Stimulated activated CD4-positive, alpha-beta T cell treated with anti-CD3 and anti-CD28 coated beads, Interleukin-12 subunit alpha, Interleukin-12 subunit beta, amount 100 ng/mL, for 24 hours (primary cell): ENCODE measurements around the gene ZC3H10.
"Not testable (repeated sequence)": the region's sequence is repeated elsewhere in the genome, so short reads cannot be mapped to it uniquely, and the experiment has no call there.

Experiments used
- DNase-seq, 2 experiments: peaks; one replicate each; pipeline ENCODE4 v3.0.0-alpha.2; 2020; ENCODE audit warnings: low read depth in 2 of 2

The ZC3H10 gene, protein sequence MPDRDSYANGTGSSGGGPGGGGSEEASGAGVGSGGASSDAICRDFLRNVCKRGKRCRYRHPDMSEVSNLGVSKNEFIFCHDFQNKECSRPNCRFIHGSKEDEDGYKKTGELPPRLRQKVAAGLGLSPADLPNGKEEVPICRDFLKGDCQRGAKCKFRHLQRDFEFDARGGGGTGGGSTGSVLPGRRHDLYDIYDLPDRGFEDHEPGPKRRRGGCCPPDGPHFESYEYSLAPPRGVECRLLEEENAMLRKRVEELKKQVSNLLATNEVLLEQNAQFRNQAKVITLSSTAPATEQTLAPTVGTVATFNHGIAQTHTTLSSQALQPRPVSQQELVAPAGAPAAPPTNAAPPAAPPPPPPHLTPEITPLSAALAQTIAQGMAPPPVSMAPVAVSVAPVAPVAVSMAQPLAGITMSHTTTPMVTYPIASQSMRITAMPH

DNA sequence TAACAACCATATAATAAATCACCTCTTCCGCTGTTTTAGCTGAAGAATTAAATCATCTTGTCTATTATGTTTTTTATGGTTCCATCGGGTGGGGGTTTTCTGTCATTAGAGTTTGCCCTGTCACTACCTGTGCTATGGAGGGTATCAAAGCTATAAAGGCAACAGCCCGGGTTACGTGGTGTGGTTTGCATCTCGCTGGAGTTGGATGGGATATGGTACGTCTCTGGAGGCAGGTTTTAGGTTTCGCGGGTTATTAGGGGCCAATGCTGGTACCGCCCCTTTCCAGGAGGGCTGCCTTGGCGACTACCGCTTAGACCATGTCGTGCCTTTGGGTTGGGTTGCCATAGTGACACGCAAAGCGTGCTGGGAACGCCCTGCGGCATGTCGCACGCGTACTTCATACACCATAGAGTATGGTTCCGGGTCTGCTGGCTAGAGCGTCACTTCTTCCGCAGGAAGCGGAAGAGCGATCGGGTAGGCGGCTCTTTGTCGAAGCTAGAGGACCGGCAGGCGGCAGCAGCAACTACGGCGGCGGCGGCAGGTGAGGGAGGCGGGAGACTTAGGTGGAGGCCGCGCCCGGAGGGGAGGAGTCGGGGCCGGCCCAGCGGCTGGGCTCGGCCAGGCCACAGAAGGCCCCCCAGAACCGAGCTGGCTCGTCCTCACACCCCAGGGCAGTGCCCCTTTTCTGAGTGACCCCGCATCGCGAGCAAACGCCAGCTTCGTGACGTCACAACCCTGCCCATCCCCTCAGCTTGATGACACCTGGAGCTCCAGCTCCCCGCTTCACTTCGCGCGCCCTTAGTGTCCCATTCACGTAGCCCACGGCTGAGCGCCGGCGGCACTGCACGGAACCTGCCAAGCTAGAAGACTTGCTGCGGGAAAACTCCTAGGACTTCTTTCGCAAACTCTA, at the start of gene ZC3H10:
TSS of gene ZC3H10 (plus strand) at position 489 of the 910 bp plus-strand sequence. CDS start 2,297 bp downstream, outside the sequence.
- peak; percentile 98 for DNase-seq

DNA sequence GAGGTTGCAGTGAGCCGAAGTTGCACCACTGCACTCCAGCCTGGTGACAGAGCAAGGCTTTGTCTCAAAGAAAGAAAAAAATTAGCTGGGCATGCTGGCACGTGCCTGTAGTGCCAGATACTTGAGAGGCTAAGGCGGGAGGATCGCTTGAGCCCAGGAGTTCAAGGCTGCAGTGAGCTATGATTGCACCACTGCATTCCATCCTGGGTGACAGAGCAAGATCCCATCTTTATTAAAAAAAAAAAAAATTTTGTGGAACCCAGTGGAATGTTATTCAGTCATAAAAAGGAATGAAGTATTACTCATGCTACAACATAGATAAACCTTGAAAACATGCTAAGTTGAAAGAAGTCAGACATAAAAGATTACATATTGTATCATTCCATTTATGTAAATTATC, 46.4 kb upstream of the ZC3H10 start:
- no peak for DNase-seq

DNA sequence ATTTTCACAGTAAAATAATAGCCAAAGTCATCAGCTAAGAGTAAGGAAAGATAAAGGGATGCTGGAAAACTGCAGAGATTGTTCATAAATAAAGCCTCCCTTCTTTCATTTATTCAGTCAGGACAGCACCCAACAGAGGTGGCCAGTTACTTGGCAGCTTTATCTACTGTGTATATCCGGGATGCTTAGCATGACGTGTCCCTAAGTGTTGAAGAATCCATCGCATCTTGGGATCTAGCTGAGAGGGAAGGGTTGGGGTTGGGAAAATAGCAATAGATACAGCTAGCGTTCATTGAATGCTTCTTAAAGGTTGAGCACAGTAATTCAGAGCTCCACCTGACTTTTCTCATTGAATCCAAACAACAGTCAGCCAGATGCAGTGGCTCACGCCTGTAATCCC, 43.7 kb upstream of the ZC3H10 start:
- DNase-seq = no peak

DNA sequence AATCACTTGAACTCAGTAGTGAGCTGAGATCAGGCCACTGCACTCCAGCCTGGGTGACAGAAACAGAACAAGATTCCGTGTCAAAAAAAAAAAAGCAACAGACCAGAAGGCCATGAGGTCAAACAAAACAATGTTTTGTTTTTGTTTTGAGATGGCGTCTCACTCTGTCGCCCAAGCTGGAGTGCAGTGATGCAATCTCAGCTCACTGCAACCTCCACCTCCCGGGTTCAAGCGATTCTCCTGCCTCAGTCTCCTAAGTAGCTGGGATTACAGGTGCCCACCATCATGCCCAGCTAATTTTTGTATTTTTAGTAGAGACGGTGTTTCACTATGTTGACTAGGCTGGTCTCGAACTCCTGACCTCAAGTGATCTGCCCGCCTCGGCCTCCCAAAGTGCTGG, 40.1 kb upstream of the ZC3H10 start:
- not testable (repeated sequence) for DNase-seq

DNA sequence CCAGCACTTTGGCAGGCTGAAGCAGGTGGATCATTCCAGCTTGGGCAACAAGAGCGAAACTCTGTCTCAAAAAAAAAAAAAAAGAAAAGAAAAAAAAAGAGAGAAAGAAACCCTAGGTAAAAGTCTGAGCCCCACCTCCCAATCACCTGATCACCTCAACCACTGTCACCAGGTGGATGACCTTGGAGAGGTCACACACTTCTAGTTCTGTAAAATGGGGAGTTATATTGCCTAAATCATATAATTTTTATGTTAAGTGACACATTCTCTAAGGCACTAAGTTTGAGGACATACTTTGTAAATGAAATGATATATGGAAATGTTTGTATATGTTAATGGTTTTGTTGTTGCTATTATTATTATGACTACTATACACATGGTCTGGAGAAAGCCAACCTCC, 39.6 kb upstream of the ZC3H10 start:
- DNase-seq = no peak

DNA sequence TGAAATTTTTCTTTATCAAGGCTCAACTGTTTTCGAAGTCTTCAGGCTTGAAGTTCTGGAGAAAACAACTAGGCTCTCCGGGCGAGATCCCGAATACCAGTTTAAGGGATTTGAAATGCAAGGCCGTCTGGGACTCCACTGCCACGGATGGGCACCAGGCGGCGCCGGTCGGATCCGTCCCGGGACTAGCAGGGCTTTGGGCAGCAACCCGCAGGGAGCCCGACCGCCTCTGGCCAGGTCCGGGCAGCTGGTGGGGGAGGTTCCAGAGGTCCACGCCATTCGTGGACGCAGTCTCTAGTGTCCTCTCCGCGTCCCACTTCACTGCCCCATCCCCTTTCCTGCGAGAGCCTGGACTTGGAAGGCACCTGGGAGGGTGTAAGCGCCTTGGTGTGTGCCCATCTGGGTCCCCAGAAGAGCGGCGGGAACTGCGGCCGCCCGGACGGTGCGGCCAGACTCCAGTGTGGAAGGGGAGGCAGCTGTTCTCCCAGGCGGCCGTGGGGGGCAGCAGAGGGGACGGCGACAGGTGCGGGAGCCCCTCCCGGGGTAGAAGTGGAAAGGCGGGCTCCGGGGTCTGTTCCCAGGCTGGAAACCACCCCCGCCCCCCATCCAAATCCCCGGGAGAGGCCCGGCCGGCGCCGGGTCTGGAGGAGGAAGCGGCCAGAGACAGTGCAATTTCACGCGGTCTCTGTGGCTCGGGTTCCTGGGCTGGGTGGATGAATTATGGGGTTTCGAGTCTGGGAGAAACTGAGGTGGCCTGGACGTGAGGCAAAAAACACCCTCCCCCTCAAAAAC, 38.9 kb upstream of the ZC3H10 start:
- peak in 1 of 2 experiments; percentile 53 for DNase-seq

DNA sequence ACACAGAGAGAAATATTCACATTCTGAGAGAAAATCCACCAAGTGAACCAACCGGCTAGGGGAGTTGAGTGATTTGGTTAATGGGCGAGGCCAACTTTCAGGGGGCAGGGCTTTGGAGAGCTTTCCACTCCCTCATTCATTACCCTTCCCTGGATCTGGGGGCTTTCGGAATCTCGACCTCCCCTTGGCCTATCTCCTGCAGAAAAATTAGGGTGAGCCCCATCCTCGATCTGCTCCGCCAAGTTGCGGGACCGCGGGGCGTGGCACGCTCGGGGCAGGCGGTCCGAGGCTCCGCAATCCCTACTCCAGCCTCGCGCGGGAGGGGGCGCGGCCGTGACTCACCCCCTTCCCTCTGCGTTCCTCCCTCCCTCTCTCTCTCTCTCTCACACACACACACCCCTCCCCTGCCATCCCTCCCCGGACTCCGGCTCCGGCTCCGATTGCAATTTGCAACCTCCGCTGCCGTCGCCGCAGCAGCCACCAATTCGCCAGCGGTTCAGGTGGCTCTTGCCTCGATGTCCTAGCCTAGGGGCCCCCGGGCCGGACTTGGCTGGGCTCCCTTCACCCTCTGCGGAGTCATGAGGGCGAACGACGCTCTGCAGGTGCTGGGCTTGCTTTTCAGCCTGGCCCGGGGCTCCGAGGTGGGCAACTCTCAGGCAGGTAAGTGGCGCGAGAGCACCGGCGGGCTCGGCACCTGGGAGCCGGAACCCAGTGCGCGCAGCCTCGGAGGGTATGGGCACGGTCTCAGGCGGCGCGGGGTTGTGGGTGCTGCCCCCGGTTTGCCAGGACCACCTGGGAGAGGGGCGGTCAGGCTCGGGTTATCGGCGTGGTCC, 38.1 kb upstream of the ZC3H10 start, which contains the start of gene ERBB3:
TSS of gene ERBB3 (plus strand) at position 443 of the 833 bp plus-strand sequence. CDS start at position 579, 136 bp downstream.
- DNase-seq = peak in 1 of 2 experiments; percentile 63

DNA sequence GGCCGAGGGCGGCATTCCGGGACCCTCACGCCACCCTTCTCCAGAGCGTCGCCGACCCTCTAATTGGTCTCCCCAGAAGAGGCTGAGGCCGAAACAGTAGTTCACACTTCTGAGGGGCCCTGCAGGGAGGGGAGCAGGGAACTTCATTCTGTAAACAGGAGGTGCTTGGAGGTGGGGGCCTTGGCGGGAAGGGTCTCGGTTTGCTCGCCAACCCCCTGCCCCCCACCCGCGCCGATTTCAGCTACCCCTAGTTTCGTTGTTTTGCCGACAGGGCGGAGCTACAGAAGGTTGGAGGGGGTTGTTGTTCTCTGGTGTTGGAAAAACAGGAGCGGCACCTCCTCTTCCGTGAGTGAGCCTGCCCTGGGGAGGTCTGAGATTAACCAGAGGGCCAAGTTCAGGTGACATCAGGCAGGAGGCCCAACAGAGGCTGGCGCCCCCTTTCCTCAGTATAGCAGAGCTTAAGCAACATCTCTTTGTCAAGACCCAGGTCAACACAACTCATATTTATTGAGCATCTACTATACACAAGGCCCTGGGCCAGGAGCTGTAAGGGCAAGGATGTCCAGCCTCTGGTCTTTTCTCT, 37.4 kb upstream of the ZC3H10 start:
- DNase-seq = no peak

DNA sequence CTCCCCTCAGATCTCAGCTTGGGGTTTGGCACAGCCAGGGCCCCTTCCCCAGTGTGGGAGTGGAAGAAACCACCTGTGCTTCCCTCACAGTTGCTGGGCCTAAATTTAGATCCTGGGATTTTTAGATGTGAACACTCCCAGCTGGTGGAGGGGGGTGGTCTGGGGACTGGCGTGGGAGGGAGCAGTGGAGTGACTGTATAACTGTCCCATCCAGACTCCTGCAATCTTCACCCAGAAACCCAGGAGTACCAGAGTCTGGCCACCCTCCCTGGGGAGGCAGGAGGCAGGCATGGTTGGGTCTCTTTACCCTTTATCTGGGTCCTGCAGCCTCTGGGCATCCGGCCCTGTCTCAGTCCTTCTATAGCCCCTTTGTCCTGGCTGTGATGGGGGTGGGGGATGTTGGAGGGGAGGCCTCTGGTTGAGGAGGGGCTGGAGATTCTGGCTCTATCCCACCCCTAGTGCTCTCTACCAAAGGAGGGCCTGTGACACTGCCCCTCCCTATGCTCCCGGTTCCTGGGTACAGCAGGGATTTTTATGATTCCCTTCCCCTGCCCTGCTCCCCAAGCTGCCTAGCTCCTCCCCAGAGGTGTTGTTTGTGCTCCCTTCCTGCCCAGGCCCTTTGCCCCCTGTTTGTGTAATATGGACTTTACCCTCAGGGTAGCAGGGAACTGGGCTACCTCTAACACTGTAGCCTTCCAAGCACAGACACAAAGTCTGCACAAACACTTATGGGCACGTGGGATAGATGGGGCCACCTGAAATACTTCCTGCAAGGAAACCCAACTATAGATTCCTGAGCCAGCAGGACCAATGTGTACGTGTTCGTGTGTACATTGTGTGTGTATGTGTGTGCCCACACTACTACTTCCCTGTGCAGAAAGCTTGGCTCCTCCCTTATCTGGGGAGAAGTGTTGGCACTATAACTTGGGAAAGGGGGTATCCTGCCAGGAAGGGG, 36.4 kb upstream of the ZC3H10 start:
- DNase-seq = no peak

DNA sequence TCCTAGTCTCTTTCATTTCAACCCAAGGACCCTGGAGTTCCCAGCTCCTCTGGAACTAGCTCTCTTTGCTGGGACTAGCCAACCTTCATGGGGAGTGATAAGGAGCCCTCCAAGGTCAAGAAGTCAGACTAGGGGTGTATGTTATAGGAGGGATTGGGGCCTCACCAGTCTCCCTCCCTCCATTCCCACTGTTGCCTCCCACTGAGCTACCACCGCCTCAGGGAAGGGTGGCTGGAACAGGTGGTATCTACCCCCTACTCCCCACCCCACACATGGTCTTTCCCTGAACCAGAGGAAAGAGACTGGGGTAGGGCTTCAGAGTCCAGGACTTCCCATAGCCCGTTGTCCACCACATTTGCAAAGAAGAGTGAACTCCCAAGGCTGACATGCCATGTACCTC, 35.7 kb upstream of the ZC3H10 start:
- no peak for DNase-seq

DNA sequence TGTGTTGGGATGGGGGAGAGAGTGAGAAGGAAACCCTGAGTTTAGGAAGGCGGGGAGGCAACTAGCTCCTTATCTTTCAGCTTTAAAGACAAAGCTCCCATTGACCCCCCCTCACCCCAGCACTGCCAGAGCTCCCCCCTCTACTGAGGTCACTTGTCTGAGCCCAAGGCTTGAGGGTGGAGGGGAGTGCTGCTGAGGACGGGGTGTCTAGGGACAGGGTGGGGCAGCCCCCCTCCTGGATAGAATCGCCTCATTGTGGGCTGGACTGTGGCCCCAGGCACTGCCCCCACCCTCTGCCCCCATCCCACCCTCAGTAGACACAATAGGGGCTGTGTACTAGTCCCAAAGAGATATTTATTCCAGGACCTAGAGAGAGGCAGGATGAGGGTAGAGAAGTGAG, 35.1 kb upstream of the ZC3H10 start:
- no peak for DNase-seq

DNA sequence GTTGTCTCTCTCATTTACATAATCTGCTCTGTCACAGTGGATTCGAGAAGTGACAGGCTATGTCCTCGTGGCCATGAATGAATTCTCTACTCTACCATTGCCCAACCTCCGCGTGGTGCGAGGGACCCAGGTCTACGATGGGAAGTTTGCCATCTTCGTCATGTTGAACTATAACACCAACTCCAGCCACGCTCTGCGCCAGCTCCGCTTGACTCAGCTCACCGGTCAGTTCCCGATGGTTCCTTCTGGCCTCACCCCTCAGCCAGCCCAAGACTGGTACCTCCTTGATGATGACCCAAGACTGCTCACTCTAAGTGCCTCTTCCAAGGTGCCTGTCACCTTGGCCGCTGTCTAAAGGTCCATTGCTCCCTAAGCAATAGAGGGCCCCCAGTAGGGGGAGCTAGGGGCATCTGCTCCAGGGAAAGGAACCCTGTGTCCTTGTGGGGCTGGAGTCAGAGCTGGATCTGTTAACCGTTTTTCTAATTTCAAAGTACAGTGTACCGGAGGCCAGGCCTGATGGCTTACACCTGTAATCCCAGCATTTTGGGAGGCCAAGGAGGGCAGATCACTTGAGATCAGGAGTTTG, 33.0 kb upstream of the ZC3H10 start:
- peak in 1 of 2 experiments; percentile 20 for DNase-seq

DNA sequence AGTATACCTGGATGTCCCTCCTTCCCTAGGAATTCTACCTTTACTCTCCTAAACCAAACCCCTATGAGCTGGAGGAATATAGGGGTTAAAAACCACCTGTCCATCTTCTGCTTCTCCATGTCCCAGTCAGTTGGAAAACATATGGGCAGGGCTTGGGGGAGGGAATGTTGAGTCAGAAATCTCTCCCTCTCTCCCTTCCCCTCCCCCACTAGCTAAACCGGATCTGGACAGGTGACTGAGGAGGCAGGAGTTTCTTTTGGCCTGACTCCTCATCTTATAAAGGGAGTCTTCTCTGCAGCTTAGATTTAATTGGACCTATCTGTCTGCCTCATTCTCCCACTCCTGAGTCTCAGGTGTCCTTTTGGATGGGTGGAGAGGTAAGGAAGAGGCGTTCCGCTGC, 32.0 kb upstream of the ZC3H10 start:
- DNase-seq = no peak

DNA sequence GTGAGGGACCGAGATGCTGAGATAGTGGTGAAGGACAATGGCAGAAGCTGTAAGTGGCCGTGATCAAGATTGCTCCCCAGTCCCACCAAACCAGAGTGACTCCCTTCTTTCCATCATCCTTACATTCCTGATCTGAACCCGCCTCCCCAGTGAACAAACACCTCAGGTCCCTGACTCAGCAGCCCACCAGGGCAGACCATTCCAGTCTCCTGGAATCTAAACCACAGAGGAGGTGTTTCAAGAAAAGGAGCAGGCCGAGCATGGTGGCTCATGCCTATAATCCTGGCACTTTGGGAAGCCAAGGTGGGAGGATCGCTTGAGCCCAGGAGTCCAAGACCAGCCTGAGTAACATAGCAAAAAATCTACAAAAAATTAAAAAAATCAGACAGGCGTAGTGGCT, 31.5 kb upstream of the ZC3H10 start:
- DNase-seq = no peak

DNA sequence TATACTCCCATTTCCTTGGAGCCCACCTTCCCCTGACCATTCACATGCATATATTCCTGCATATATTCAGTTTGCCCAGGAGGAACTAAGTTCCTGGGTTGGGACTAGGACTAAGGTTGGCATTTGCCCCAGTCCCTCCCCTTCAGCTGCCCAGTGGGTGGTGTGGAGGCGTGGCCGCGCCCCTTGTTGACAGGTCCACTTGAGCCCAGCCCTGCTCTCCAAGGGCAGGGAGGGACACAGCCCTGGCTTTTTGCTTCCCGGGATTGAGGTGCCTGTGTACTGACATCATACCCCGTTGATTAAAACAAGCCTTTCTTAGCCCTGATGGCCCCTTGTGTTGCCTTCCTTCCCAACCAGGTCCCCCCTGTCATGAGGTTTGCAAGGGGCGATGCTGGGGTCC, 30.8 kb upstream of the ZC3H10 start:
- DNase-seq = no peak

DNA sequence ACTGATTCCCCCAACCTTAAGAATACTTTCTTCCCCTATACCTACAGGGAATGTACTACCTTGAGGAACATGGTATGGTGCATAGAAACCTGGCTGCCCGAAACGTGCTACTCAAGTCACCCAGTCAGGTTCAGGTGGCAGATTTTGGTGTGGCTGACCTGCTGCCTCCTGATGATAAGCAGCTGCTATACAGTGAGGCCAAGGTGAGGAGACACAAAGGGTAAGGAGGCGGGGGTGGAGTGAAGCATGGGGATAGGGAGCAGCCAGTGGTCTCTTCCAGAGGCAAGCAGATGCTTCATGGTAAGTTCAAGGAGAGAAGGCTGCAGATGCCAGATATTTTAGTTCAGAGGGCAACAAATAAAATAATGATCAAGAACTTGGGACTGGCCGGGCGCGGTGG, 20.3 kb upstream of the ZC3H10 start:
- DNase-seq = no peak

DNA sequence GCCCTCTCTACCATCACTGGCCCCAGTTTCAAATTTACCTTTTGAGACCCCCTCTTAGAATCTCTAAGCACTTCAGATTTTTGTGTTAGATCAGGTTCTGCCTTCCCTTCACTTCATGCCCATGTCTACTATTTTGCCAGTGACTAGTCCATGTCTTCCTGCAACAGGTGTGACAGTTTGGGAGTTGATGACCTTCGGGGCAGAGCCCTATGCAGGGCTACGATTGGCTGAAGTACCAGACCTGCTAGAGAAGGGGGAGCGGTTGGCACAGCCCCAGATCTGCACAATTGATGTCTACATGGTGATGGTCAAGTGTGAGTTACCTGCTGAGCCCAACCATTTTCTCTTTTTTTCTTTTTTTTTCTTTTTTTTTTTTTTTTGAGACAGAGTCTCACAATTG, 19.5 kb upstream of the ZC3H10 start:
- no peak for DNase-seq

DNA sequence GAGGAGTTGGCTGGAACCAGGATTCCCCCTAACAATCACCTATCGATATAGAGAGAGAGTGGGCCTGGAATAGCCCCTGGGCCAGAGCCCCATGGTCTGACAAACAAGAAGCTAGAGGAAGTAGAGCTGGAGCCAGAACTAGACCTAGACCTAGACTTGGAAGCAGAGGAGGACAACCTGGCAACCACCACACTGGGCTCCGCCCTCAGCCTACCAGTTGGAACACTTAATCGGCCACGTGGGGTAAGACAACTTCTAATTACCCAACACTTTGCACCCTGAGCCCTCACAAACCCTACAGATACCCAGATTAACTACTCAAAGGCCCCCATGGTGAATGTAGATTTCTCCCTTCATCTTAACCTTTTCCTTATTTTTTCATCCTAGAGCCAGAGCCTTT, 18.3 kb upstream of the ZC3H10 start:
- no peak for DNase-seq

DNA sequence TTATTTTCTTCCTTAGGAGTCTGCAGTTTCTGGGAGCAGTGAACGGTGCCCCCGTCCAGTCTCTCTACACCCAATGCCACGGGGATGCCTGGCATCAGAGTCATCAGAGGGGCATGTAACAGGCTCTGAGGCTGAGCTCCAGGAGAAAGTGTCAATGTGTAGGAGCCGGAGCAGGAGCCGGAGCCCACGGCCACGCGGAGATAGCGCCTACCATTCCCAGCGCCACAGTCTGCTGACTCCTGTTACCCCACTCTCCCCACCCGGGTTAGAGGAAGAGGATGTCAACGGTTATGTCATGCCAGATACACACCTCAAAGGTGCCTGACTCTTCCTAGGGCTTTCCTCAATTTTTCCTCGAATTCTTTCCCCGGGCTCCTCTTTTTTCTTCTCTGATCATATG, 17.0 kb upstream of the ZC3H10 start:
- DNase-seq = no peak
